Measurements from ENCODE around the gene FBXO36. TPM values are rescaled to one million over a fixed set of nuclear protein-coding genes. Genes with fewer than 3 reads are reported as not detected.

The FBXO36 gene
- total and polyA plus RNA-seq, 2 of the 13 experiments (the other 11 are each of a cell fraction or from before 2014, with no cell fraction given) = 2.8 TPM

DNA sequence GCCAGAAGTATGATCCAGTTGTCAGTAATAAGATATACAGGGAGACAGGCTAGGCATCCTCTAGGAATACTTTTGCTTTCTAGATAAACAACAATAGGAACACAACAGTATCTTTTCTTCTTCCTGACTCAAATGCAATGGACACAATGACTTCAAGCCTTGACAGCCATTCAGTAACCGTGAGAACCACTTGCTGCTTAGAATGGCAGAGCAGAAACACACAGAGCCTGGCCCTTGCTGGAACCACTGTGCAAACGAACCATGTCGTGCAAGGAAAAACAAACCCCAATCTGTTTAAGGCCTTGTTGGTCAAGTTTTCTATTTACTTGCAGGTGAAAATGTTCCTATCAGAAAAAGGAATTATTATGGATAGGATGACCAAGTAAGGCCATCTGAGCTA, 19.3 kb upstream of the FBXO36 start:
- Histone ChIP-seq H3K9me3 (ENCODE audit: low read length) (no peaks in the 10 kb centered on the region), H3K4me1 (ENCODE audit: insufficient read depth, low read length) (peaks cover 24% of the 10 kb centered on the region), H3K36me3 (replicated peaks in 1 of 2; ENCODE audit: control insufficient read depth in 1 of 2, insufficient read depth in 2 of 2, low read length in 2 of 2) (peaks cover 9 to 43% of the 10 kb centered on the region in 2 experiments), H3K27ac (ENCODE audit: extremely low read length, insufficient read depth, low read length) (no peak overlapping the region), H3K4me3 (replicated peaks in 1 of 3; ENCODE audit: insufficient read depth in 1 of 3, low read depth in 2 of 3, low read length in 3 of 3) (no peak overlapping the region), H3K27me3 (ENCODE audit: control insufficient read depth in 1 of 2, insufficient read depth in 2 of 2, low read length in 2 of 2) (no peaks in the 10 kb centered on the region), H4K20me1 (ENCODE audit: insufficient read depth, low read length) (peaks cover 49% of the 10 kb centered on the region), H3K4me2 (ENCODE audit: low read depth, low read length) (no peak overlapping the region), H3K9ac (ENCODE audit: insufficient read depth, low read depth, low read length) (no peak overlapping the region), H3K79me2 (ENCODE audit: insufficient read depth, low read length) (peaks cover 86% of the 10 kb centered on the region), H2AFZ (ENCODE audit: low read length) (no peak overlapping the region)
- WGBS (ENCODE audit: low lambda C conversion rate) = 76% methylated on average over 3 of the region's 3 CpGs
- in situ Hi-C loops (cut with HindIII; ENCODE audit: extremely low pct_ligation_motif_present, low pct_unique_long_range_greater_than_20kb) (no loop called here), intact Hi-C loops (cut with micrococcal nuclease; ENCODE audit: unreplicated experiment) (no loop called here)
- TF ChIP-seq NR3C1 (CRISPR knock-in tag; IDR thresholded peaks at IDR 0.05) (no peak), RFX3 (CRISPR knock-in tag; IDR thresholded peaks at IDR 0.05) (no peak), NFKBIZ (CRISPR knock-in tag; IDR thresholded peaks at IDR 0.05) (no peak), CHCHD3 (CRISPR knock-in tag; IDR thresholded peaks at IDR 0.05) (no peak), PLSCR1 (CRISPR knock-in tag; IDR thresholded peaks at IDR 0.05; ENCODE audit: borderline replicate concordance) (no peak), ZNF878 (CRISPR knock-in tag; IDR thresholded peaks at IDR 0.05) (no peak), TRAFD1 (CRISPR knock-in tag; IDR thresholded peaks at IDR 0.05; ENCODE audit: borderline replicate concordance) (no peak), SSRP1 (CRISPR knock-in tag; IDR thresholded peaks at IDR 0.05) (no peak)
- TF ChIP-seq, protein P1, sequence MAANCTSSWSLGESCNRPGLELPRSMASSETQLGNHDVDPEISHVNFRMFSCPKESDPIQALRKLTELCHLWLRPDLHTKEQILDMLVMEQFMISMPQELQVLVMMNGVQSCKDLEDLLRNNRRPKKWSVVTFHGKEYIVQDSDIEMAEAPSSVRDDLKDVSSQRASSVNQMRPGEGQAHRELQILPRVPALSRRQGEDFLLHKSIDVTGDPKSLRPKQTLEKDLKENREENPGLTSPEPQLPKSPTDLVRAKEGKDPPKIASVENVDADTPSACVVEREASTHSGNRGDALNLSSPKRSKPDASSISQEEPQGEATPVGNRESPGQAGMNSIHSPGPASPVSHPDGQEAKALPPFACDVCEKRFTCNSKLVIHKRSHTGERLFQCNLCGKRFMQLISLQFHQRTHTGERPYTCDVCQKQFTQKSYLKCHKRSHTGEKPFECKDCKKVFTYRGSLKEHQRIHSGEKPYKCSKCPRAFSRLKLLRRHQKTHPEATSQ (CRISPR knock-in tag; IDR thresholded peaks at IDR 0.05; ENCODE audit: borderline replicate concordance) = no peak
- FAIRE-seq = no peak
- no peak for DNase-seq (ENCODE audit: low spot score)
- CTCF ChIA-PET (ENCODE audit: low intra/inter-chr PET ratio, low total read pairs) = no interaction called here
- ATAC-seq = no peak
- no TSS peak for BruUV-seq (replicated peaks)
- POLR2A ChIA-PET = no interaction called here

Measured in HepG2 (cell line).